Measurements from ENCODE around the gene ACSM4. TPM values are rescaled to one million over a fixed set of nuclear protein-coding genes. Genes with fewer than 3 reads are reported as not detected.
A peak's percentile ranks its signal among the peaks of the same experiment; 100 is the strongest.

ACSM4 gene
- total and polyA plus RNA-seq, 9 of the 15 experiments (the other 6 are each of a cell fraction or from before 2014, with no cell fraction given), result not detected

DNA sequence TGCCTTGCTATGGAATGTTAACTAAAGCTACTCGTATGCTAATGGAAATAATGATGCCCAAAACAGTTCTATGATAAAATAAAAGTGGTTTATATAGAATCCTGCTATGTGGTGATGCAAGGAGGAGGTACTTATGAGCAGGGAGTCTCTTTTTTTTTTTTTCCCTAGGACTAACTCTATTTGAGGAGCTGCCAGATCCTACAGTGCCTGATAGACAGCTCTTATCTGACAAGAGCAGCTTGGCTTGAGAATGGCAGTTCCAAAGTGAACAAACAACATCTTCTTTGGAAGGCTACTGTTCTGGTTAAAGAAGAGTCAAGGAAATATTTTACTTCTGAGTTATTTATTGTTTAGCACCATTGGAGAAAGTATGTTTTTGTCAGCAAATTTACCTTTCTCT is 10.2 kb upstream of the ACSM4 start (continued):
- peak; percentile 80 for TF ChIP-seq SMARCC2 (IDR thresholded peaks at IDR 0.05; ENCODE audit: low read depth)
- no peak for TF ChIP-seq KDM2B (CRISPR knock-in tag; IDR thresholded peaks at IDR 0.05)
- no peak for TF ChIP-seq KDM1A (IDR thresholded peaks at IDR 0.05)
- TF ChIP-seq MYC (IDR thresholded peaks at IDR 0.05; ENCODE audit: low read depth, low read length), result 0 out of 2 replicates have a peak, but pooled peaks have one; percentile 18
- TF ChIP-seq MYC (CRISPR knock-in tag; IDR thresholded peaks at IDR 0.05; ENCODE audit: borderline replicate concordance, low read depth), result no peak
- TF ChIP-seq NCOR1 (IDR thresholded peaks at IDR 0.05), result peak; percentile 86
- TF ChIP-seq, protein P1, sequence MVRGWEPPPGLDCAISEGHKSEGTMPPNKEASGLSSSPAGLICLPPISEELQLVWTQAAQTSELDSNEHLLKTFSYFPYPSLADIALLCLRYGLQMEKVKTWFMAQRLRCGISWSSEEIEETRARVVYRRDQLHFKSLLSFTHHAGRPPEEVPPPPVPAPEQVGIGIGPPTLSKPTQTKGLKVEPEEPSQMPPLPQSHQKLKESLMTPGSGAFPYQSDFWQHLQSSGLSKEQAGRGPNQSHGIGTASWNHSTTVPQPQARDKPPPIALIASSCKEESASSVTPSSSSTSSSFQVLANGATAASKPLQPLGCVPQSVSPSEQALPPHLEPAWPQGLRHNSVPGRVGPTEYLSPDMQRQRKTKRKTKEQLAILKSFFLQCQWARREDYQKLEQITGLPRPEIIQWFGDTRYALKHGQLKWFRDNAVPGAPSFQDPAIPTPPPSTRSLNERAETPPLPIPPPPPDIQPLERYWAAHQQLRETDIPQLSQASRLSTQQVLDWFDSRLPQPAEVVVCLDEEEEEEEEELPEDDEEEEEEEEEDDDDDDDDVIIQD (CRISPR knock-in tag; IDR thresholded peaks at IDR 0.05), result no peak
- no peak for TF ChIP-seq NBN (IDR thresholded peaks at IDR 0.05; ENCODE audit: low read depth)
- TF ChIP-seq ZNF384 (IDR thresholded peaks at IDR 0.05; ENCODE audit: low read depth, low read length), result peak; percentile 99
- TF ChIP-seq ZNF644 (tag; IDR thresholded peaks at IDR 0.05; ENCODE audit: low read depth), result no peak
- no peak for TF ChIP-seq NUFIP1 (IDR thresholded peaks at IDR 0.05; ENCODE audit: partially characterized antibody)
- TF ChIP-seq GATA2 (CRISPR knock-in tag; IDR thresholded peaks at IDR 0.05), result peak; percentile 72
- no peak for TF ChIP-seq CCAR2 (IDR thresholded peaks at IDR 0.05; ENCODE audit: low read depth, low read length)
- peak; percentile 41; the same call in 1 of the 2 replicates for TF ChIP-seq FOSL1 (tag; conservative IDR thresholded peaks at IDR 0.05)
- TF ChIP-seq, protein P2, sequence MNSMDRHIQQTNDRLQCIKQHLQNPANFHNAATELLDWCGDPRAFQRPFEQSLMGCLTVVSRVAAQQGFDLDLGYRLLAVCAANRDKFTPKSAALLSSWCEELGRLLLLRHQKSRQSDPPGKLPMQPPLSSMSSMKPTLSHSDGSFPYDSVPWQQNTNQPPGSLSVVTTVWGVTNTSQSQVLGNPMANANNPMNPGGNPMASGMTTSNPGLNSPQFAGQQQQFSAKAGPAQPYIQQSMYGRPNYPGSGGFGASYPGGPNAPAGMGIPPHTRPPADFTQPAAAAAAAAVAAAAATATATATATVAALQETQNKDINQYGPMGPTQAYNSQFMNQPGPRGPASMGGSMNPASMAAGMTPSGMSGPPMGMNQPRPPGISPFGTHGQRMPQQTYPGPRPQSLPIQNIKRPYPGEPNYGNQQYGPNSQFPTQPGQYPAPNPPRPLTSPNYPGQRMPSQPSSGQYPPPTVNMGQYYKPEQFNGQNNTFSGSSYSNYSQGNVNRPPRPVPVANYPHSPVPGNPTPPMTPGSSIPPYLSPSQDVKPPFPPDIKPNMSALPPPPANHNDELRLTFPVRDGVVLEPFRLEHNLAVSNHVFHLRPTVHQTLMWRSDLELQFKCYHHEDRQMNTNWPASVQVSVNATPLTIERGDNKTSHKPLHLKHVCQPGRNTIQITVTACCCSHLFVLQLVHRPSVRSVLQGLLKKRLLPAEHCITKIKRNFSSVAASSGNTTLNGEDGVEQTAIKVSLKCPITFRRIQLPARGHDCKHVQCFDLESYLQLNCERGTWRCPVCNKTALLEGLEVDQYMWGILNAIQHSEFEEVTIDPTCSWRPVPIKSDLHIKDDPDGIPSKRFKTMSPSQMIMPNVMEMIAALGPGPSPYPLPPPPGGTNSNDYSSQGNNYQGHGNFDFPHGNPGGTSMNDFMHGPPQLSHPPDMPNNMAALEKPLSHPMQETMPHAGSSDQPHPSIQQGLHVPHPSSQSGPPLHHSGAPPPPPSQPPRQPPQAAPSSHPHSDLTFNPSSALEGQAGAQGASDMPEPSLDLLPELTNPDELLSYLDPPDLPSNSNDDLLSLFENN (IDR thresholded peaks at IDR 0.05; ENCODE audit: low read depth in 2 of 2, low read length in 2 of 2), result peak in 1 of 2 experiments; percentile 82; a peak in 2 of 4 replicates
- no peak for TF ChIP-seq ZNF717 (CRISPR knock-in tag; IDR thresholded peaks at IDR 0.05)
- no peak for TF ChIP-seq BMI1 (IDR thresholded peaks at IDR 0.05; ENCODE audit: low read length)
- TF ChIP-seq MEIS2 (IDR thresholded peaks at IDR 0.05; ENCODE audit: partially characterized antibody), result peak; percentile 96
- TF ChIP-seq ILK (tag; IDR thresholded peaks at IDR 0.05; ENCODE audit: borderline replicate concordance, low read depth), result no peak
- TF ChIP-seq, protein P3, sequence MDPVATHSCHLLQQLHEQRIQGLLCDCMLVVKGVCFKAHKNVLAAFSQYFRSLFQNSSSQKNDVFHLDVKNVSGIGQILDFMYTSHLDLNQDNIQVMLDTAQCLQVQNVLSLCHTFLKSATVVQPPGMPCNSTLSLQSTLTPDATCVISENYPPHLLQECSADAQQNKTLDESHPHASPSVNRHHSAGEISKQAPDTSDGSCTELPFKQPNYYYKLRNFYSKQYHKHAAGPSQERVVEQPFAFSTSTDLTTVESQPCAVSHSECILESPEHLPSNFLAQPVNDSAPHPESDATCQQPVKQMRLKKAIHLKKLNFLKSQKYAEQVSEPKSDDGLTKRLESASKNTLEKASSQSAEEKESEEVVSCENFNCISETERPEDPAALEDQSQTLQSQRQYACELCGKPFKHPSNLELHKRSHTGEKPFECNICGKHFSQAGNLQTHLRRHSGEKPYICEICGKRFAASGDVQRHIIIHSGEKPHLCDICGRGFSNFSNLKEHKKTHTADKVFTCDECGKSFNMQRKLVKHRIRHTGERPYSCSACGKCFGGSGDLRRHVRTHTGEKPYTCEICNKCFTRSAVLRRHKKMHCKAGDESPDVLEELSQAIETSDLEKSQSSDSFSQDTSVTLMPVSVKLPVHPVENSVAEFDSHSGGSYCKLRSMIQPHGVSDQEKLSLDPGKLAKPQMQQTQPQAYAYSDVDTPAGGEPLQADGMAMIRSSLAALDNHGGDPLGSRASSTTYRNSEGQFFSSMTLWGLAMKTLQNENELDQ (CRISPR knock-in tag; IDR thresholded peaks at IDR 0.05; ENCODE audit: borderline replicate concordance), result no peak
- TF ChIP-seq, protein P4, sequence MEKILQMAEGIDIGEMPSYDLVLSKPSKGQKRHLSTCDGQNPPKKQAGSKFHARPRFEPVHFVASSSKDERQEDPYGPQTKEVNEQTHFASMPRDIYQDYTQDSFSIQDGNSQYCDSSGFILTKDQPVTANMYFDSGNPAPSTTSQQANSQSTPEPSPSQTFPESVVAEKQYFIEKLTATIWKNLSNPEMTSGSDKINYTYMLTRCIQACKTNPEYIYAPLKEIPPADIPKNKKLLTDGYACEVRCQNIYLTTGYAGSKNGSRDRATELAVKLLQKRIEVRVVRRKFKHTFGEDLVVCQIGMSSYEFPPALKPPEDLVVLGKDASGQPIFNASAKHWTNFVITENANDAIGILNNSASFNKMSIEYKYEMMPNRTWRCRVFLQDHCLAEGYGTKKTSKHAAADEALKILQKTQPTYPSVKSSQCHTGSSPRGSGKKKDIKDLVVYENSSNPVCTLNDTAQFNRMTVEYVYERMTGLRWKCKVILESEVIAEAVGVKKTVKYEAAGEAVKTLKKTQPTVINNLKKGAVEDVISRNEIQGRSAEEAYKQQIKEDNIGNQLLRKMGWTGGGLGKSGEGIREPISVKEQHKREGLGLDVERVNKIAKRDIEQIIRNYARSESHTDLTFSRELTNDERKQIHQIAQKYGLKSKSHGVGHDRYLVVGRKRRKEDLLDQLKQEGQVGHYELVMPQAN (IDR thresholded peaks at IDR 0.05; ENCODE audit: borderline replicate concordance), result no peak
